GM19463 (cell line): ENCODE data around the gene S100A2.
A peak's percentile ranks its signal among the peaks of the same experiment; 100 is the strongest.
"Not testable (repeated sequence)": the region's sequence is repeated elsewhere in the genome, so short reads cannot be mapped to it uniquely, and the experiment has no call there.

Source experiments
- ATAC-seq: cut with Tn5 transposase; IDR thresholded peaks from one replicate; pipeline ENCODE4 v1.9.1; 2021; ENCODE audit warnings: mild to moderate bottlenecking, moderate library complexity; ENCODE audit not compliant: unreplicated experiment

S100A2 gene

DNA sequence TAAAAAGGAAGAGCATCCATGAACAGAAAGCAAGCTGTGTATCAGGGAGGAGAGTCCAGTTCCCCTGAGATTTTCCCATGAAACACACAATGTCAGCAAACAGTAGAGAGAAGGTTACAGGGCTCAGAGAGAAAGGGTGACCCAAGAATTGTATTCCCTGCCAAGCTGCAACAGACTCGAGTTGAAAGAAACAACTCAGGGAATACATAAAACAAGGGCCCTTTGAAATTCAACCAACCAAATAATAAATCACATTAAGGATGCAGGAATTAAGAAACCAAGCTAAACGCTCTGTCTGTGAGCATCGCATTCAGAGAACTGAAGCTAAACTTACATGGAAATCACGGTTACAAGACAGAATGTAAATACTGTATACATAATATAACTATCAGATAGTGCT lies 27.1 kb upstream of the S100A2 start:
- ATAC-seq: no peak

DNA sequence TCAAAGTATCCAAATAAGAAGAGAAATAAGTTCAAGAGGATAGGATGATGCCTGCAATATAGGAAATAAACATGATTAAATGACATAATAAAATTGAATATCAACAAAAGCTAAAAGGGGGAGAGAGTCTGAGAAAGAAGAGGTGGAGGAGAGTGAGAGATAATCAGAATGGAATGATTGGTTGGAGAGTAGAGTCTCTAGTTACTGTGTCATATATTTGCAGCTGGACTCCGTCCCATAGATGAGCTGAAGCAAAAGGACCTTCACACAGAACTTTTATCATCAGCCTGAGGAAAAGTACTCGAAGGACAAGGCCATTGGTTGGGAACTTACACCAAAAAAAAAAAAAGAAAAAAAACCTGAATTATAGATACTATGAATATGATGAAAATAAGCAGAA lies 22.8 kb upstream of the S100A2 start:
- no peak for ATAC-seq

DNA sequence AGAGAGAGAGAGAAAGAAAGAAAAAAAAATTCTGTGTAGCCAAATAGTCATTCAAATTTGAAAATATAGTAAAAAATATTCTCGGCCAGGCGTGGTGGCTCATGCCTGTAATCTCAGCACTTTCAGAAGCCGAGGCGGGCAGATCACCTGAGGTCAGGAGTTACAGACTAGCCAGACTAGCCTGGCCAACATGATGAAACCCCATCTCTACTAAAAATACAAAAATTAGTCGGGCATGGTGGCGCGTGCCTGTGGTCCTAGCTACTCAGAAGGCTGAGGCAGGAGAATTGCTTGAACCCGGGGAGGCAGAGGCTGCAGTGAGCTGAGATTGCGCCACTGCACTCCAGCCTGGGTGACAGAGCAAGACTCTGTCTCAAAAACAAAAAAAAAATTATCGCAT lies 22.4 kb upstream of the S100A2 start:
- not testable (repeated sequence) for ATAC-seq

DNA sequence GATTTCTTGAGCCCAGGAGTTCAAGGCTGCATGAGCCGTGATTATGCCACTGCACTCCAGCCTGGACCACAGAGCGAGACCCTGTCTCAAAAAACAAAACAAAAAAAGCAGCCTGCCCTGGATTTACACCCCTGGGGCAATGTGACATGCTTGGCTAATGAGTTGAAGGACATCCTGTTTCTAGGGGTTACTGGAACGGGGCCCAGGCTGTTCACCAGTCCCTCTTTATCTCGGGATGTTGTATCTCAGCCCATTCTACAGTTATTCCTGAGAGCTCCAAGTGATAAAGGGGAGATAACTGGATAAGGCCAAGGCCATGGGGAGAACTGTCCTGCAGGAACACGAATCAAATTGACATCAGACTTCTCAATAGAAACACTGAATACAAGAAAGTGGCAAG lies 21.7 kb upstream of the S100A2 start:
- ATAC-seq: no peak

DNA sequence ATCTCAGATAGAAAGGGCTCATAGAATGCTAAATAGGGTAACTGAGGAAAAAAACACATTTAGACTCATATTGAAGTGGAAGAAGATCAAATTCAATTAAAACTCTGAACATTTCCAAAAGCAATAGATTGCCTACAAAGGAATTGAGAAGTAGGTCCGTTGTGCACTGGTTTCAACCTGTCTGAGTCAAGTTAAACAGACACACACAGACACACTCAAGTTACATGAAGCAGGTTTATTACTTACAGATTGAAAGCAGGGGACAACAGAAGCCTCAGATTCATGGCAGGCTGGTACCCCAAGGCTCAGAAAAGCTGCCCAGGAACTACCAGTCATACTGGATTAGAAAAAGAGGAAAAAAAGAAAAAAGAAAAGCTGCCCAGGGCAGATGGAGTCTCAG lies 20.7 kb upstream of the S100A2 start:
- no peak for ATAC-seq

DNA sequence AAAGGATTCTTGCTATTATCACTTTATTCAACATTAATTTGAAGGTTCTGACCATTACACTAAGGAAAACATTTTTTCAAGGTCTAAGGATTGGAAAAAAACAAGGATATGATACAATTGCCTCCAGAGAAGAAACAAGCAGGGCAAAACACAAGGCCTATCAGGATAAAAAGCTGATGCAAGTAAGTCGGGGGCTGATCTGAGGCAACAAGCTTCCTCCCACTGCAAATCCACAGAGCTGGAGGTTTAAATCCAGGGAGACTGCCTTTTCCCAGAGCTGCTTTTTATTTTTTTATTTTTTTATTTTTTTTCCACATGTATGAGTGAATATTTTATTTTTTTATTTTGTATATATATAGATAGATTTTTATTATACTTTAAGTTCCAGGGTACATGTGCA lies 19.4 kb upstream of the S100A2 start:
- no peak for ATAC-seq

DNA sequence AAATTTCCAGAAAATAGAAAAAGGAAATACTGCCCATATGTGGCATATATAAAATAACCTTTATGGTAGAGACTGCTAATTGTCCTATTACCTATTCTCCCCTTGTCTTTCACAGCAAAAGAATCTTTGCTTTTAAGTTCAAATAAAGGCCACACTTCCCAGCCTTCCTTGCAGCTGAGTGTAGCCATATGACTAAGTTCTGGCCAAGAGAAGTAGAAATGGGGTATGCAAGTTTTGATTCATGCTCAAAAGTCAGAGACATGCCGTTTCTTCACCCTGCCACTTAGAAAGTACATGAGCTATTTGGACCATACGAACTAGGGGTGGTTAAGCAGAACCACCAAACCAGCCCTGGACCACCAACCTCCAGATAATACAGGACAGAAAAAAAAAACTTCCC lies 18.3 kb upstream of the S100A2 start:
- ATAC-seq: no peak

DNA sequence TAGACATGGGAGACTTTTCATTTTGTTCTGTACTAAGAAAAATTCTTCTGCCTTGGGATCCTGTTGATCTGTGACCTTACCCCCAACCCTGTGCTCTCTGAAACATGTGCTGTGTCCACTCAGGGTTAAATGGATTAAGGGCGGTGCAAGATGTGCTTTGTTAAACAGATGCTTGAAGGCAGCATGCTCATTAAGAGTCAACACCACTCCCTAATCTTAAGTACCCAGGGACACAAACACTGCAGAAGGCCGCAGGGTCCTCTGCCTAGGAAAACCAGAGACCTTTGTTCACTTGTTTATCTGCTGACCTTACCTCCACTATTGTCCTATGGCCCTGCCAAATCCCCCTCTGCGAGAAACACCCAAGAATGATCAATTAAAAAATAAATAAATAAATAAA lies 17.9 kb upstream of the S100A2 start:
- ATAC-seq: not testable (repeated sequence)

DNA sequence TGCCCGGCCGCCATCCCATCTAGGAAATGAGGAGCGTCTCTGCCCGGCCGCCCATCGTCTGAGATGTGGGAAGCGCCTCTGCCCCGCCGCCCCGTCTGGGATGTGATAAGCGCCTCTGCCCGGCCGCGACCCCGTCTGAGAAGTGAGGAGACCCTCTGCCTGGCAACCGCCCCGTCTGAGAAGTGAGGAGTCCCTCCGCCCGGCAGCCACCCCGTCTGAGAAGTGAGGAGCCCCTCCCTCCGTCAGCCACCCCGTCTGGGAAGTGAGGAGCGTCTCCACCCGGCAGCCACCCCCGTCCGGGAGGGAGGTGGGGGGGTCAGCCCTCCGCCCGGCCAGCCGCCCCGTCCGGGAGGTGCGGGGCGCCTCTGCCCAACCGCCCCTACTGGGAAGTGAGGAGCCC lies 17.2 kb upstream of the S100A2 start:
- ATAC-seq: not testable (repeated sequence)

DNA sequence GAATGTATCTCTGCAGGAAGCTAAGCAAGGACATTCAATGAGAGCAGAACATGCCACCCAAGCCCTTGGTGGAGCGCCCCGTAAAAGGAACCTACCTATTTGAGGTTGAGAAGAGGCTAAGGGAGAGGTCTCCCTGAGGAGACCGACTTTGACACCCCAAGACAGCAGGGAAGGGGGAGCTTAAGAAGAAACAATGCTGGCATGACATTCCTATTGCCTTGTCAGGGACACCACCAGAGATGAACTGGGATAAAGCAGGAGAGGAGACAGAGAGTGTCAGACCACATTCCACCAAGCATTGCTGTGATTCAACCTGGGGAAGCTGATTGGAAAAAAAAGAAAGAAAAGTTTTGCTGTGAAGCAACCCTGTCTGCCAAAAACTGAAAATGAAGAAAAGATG lies 13.3 kb upstream of the S100A2 start:
- ATAC-seq: no peak

DNA sequence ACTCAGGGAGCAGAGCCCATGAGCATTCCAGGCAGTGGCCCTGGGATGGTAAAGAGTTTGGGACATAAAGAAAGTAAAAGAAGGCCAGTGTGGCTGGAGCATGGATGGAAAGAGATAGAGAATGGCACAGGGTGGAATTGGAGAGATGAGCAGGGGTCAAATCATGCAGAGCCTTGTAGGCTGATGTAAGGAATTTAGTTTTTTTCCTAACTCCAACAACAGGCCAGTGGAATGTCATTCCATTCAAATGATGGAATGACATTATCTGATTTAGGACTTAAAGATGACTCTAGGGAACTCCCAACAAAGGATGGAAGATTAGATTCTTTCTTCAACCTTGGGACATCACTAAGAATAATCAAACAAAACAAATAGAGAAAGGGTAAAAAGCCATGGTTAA lies 12.8 kb upstream of the S100A2 start:
- ATAC-seq: no peak

DNA sequence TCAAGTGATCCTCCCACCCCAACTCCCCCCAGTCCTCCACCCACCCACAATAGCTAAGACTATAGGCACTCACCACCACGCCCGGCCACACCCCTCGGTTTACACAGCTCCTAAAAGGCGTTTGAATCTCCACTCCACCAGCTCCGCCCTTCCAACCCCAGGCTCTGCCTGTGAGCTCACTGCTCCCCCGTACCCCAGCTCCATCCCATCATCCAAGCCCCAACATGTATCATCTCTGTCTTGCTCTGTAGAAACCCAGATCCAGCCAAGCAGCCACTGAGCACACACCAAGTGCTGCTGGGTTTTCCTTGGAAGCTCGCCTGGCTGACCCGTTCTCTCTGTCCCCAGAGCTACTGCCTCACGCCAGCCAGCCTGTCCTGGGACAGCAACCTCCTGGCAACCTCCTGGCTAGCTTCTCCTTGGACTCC lies 12.0 kb upstream of the S100A2 start:
- ATAC-seq: no peak

DNA sequence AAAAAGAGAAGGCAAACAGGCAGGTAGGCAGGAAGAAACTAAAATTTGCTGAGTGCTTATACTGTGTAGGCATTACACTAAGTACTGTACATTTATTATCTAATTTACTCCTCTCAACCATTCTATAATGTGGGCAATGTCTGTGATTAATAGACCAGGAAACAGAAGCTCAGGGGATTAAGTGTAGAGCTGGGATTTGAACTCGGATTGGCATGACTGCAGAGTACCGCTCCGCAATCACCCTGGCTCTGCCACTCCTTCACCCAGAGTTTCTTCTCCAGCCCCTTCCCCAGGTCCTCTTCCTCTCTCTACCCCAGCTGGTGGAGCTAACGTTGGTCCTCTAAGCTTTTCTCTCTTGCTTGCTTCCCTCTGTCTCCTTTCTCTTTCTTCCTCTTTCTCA lies 11.5 kb upstream of the S100A2 start:
- no peak for ATAC-seq

DNA sequence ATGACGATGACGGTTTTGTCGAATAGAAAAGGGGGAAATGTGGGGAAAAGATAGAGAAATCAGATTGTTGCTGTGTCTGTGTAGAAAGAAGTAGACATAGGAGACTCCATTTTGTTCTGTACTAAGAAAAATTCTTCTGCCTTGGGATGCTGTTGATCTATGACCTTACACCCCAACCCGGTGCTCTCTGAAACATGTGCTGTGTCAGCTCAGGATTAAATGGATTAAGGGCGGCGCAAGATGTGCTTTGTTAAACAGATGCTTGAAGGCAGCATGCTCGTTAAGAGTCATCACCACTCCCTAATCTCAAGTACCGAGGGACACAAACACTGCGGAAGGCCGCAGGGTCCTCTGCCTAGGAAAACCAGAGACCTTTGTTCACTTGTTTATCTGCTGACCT lies 9.9 kb upstream of the S100A2 start:
- ATAC-seq: not testable (repeated sequence)

DNA sequence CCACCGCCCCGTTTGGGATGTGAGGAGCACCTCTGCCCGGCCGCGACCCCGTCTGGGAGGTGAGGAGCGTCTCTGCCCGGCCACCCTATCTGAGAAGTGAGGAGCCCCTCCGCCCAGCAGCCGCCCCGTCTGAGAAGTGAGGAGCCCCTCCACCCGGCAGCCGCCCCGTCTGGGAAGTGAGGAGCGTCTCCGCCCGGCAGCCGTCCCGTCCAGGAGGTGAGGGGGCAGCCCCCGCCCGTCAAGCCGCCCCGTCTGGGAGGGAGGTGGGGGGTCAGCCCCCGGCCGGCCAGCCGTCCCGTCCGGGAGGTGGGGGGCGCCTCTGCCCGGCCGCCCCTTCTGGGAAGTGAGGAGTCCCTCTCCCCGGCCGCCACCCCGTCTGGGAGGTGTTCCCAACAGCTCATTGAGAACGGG lies 9.4 kb upstream of the S100A2 start:
- ATAC-seq: not testable (repeated sequence)

DNA sequence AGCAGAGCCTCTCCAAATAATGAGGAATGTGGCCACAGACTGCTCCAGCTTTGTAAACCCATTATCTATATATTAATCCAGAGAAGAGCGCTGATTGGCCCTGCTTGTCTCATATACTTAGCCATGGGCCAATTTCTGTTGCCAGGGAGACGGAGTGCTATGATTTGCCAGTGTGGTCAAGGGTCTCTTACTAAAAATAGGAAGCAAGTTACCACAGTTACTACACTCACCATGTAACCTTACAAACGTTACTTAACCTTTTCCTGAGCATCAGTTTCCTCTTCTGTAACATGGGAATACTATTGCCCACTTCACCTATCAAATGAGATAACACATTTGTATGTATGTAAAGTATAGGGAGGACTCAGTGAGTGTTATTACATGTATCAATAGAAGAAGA lies 7.7 kb upstream of the S100A2 start:
- no peak for ATAC-seq

DNA sequence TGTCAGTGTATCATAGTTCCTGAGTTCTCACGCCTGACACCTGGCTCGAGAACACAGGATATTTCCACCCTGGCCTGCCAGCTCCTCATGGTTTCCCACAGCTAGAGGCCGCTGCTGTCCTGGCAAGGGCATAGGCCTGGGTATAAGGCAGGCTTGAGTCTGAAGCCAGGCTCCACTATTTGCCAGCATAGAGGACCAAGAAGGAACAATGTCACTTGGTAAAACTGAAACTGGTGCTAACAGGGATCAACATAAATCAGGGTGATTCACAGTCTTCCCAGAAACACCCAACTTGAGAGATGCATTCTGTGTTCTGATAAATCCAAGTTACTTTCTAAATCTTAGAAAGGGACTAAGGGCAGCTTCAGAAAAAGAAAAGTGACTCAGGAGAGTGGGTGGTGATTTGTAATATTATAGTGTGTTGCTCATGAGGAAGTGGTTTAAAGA lies 6.9 kb upstream of the S100A2 start:
- peak; percentile 76 for ATAC-seq

DNA sequence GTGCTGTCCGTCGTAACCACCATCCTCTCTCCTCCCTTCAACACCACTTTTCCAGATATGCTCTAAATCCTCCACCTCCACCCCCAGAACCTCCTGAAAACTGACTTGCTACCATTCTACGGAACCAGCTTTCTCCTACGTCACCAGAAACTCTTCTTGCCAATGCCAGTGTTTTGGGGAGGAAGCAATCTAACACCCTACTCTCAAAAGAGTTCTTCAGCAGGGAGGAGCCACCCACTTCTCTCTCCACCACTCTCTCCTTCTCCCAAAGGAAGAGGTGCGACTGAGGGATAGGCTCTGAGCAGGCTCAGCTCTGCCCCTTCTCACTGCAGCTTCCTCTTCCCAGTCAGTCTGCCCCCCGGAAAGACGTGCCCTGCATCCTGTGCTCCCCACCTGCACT lies 6.1 kb upstream of the S100A2 start:
- no peak for ATAC-seq

DNA sequence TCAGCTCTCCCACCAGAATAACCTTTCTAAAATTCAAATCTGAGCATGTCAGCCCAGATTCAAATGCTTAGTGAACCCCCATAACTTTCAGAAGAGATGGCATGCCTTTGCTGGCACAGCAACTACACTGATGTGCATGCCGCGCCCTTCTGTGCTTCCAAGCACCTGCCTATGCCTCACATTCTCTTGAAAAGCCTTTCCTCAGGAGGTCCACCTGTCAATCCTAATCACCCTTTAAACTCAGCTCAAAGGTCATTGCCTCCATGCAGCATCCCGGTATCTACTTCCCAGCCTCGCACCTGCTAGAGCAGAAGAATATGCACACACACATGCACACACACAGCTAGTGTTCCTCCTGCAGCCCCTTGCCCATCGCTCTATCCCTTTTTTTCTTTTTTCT lies 5.2 kb upstream of the S100A2 start:
- no peak for ATAC-seq

DNA sequence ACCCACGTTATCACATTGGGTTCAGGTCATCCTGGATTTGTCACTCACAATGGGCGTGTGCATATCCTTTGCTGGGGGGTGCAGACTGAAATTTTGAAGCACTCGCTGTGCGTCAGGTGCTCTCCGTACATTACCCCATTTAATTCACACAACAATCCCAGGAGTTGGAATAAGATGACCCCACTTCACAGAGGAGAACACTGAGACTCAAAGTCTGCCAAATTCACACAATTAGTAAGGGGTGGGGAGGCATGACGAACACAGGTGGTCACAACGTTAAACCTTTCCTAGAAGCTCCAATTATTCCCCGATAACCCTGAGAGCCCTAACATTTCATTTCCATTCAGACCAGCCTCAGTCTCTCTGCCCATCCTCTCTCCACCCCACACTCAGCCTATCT lies 3.8 kb upstream of the S100A2 start:
- no peak for ATAC-seq

DNA sequence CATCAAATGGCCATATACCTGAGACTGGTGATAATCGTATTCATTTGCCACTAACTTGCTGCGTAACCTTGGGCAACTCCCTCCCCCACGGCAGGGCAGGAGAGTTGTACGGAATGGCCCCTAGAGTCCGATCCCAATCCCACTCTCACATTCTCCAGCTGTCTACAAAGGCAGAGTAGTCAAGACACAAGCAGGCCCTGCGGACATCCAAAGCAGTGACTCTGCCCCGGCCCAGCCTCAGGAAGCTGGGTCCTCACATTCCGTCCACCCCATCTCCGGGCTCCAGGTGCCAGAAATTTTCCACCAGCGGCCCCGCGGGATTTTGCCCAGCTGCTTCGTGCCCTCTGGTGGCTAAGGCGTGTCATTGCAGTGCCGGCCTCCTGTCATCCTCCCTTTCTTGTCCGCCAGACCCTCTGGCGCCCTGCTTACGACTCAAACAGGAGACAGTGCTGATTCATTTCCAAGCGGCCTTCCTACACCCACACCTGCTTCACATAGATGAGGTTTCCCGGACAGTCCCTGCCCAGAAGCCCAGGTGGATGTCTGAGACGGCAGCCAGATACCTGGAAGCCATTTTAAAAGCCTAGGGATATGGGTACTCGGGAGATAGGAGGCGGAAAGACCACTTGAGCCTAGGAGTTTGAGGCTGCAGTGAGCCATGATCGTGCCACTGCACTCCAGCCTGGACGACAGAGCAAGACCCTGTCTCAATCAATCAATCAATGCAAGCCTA lies 2.9 kb upstream of the S100A2 start:
- ATAC-seq: no peak

DNA sequence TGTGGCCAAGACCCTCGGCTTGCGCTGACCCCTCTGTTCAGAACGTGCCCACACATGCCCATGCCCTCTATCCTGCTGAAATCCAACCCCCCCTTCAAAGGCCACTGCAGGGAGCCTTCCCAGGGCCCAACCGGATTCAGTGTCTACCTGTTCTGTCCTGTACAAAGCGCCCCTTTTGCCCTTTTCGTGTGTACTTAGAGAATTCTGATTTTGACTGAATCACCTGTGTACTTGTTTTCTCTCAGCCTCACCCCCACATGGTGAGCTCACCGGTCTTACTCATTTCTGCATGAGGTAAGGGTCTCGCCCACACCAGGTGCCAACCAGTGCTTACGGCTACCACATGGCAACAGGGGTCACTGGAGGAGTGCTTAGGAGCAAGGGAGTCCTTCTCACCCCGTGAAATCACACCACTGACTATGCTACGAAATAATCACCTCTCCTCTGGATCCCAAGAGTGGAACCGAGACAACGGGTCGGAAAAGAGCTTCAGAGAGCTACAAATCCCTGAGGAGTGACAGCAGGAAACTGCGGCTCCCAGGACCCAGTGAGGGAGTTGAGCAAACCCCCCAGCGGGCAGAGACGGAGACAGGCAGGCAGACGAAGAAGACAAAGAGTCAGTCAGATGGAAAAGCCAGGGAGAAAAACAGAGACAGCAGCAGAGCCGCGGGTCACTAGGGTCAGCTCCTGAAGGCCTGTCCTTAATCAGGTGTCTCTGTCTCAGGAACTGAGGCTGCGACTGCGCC lies 2.1 kb upstream of the S100A2 start:
- no peak for ATAC-seq
